Right forelimb (tissue), 1 donor: Measurements from ENCODE around the gene UBA5.
"Not testable (repeated sequence)": the region's sequence is repeated elsewhere in the genome, so short reads cannot be mapped to it uniquely, and the experiment has no call there.

Experiments
- DNase-seq: peaks from one replicate; pipeline ENCODE4 v3.0.0-alpha.2; 2018

The UBA5 gene

DNA sequence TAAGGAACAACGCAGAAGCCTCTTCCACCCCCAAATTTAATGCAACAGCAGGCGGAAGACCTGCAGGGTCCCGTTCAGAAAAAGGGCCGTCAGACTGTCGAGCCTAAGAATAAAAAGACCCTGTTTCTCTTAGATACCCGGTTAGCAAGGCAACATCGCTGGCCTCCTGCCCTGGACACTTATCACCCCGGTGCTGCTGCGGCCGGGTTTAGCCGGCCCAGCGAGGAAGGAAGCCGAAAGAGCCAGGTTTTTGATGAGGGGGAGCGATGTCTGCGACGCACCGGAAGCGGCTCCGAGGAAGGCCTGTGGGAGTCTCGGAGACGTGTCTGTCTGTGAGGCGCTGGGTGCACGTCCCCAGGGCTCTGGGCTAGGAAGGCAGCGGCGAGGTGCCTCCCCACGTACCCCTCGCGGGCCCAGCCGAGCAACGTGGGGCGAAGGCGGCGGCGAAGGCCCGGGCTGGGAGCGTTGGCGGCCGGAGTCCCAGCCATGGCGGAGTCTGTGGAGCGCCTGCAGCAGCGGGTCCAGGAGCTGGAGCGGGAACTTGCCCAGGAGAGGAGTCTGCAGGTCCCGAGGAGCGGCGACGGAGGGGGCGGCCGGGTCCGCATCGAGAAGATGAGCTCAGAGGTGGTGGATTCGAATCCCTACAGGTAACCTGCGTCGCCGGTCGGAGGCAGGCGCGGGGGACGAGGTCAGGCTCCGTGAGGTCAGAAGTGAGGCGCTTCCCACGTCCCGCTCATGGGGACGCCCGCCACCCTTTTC lies at the start of gene UBA5:
UBA5 (plus strand) TSS at position 278 of the 759 bp plus-strand sequence; CDS start at position 487, 209 bp downstream.
- peak; percentile 88 for DNase-seq

GRCh38 chr3:132615301-132615700 lies 44.8 kb upstream of the UBA5 start:
- not testable (repeated sequence) for DNase-seq

DNA sequence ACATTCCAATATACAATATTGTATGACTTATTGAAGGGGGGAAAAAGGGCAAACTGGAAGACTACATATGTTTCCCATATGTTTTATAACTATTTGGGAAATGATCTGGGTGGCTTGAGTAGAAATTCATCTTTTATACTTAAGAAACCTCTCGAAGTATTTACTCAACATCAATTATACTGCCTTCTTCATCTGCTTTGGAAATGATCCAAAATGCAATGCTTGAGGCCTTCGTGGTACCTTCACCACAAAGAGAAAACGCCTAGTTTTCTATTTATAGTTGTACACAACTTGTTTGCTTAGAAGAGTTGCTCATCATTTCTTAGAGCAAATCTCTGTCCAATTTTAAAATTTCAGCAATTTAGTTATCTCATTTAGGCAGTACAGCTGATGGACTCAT lies 44.2 kb upstream of the UBA5 start:
- DNase-seq, result no peak

GRCh38 chr3:132616780-132617179 lies 43.3 kb upstream of the UBA5 start:
- no peak for DNase-seq

- no peak for DNase-seq
Observed at GRCh38 chr3:132622148-132622547, 38.0 kb upstream of the UBA5 start.

- DNase-seq, result no peak
Observed at GRCh38 chr3:132622761-132623160, 37.4 kb upstream of the UBA5 start.

DNA sequence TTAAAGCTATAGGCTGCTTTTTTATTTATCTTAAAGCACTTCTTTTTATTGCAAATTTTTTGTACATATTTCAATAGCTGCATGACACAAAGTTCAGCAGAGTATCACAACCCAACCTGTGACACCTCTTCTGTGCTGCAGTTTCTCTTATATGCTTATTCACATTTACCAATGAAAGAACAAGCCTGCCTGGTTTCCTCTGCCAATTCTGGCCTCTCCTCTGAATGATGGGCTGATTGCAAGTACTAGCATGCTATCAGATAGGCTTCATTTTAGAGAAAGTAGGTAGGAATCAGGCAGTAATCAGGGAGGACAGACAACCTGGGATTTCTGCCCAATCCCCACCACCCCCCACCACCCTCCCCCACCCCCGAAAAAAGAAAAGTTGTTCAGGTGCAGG lies 36.5 kb upstream of the UBA5 start:
- no peak for DNase-seq

DNA sequence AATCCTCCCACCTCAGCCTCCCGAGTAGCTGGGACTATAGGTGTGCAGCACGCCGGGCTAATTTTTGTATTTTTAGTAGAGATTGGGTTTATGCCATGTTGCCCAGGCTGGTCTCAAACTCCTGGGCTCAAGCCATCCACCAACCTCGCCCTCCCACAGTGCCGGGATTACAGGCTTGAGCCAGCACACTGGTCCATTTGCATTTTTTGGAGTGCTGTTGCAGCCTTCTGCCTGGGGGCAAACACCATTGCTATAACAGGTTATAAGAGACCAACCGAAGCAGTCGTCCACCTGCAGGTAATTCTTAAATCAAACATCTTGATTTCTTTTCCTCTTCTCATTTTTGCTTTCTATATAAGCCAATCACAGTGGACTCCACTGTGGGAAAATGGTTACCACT lies 35.3 kb upstream of the UBA5 start:
- no peak for DNase-seq

GRCh38 chr3:132625613-132626012 lies 34.5 kb upstream of the UBA5 start:
- no peak for DNase-seq

DNA sequence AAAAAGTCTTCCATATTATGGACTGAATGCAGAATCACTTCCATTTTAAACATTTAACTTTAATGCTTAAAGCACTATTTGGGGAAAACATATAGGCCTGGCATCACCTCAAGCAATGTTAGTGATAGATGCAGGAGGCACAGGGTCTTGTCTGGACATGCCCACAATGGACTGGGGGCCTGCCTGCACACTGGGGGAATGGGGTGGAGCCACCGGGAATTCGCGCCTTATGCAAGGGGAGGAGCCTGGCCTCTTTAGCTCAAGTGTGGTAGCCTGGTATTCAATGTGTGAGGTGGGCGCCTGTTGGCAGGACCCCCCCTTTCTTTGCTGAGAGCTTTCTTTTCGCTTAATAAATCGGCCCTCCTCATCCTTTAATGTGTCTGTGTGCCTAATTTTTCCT lies 33.2 kb upstream of the UBA5 start:
- DNase-seq, result no peak

DNA sequence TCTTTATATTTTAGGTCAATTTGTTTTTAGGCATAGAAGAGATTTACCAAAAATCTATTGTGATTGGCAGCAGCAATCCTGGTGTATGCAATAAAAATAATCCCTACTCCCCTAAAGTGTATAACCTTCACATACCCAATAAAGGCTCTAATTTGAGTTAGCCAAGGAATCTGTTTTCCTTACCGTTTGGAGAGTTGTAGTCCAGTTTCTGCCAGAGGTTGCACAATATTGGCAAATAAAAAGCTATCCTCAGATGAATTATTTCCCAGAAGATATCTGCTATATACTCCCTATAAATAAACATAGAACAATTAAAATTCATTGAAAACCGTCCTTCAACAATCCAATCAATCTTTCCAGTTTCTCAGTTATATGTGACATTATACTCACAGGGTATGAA lies 32.0 kb upstream of the UBA5 start:
- DNase-seq, result no peak

DNA sequence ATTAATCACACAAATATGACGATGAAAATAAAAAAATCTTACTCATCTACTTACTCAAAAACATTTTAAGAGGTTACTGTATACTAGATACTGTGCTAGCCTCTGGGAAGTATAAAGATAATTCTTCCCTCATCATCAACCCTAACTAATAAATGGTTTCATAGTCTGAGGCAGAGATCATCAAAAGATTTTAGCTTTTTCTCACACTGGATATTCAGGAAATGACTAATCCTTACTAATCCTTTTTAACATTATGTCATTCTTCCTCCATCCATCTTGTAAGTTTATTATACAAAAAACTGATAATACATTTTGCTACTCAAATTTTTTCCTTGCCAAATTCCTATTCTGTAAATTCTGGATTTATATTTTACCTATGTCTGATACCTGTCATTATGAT lies 30.2 kb upstream of the UBA5 start:
- no peak for DNase-seq

GRCh38 chr3:132630612-132631011 lies 29.5 kb upstream of the UBA5 start:
- no peak for DNase-seq

DNA sequence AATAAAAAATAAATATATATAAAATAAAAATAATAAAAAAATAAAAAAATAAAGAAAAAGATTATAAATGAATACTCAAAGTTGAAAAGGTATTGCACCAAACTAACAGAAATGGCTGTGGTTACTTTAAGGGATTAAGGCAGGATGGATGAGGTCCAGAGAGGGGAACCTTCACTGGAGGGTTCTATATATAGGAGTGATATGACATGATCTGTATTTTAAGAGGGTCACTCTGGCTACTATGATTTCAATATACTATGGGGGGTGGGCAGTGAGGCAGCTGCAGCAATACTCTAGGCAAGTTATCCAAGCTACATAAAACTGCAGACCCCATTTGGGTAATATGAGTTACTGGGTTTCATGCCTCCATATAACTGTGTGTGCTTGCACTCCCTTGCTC lies 25.1 kb upstream of the UBA5 start:
- no peak for DNase-seq

DNA sequence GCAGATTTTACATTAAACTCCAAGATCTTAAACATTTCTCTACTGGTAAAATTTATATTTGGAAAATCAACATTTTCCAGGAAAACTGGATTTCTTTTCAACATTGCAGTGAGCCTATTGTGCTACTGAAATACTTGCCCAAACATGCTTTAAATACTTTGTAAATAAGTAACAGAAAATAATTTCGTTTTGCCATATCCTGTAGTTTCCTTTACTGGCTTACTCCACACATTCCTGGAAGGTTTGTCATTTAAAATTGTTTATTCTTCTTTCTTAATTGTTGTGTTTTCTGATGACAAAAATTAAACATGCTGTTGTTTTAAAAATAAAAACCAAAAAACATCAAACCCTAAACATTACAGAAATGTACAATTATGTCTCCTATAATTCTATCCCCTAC lies 22.5 kb upstream of the UBA5 start:
- DNase-seq, result no peak

DNA sequence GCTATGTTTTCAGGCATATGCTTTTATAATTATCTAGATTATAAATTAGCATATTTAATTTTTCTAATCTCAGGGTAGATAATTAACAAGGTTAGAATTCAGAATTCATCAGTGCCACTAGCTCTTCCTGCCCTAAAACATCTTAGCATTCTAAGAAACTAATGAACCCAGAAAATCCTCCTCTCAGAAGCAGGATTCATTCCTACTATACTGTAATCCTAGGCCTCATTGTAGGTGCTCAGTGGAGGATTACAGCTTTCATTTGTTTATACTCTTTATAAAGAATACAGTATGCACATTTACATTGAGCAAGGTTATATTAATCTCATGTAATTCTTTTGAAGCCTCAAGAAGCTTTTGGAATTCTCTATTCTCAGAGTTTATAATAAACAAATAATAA lies 21.4 kb upstream of the UBA5 start:
- DNase-seq, result no peak

GRCh38 chr3:132641427-132641826 lies 18.7 kb upstream of the UBA5 start:
- not testable (repeated sequence) for DNase-seq

DNA sequence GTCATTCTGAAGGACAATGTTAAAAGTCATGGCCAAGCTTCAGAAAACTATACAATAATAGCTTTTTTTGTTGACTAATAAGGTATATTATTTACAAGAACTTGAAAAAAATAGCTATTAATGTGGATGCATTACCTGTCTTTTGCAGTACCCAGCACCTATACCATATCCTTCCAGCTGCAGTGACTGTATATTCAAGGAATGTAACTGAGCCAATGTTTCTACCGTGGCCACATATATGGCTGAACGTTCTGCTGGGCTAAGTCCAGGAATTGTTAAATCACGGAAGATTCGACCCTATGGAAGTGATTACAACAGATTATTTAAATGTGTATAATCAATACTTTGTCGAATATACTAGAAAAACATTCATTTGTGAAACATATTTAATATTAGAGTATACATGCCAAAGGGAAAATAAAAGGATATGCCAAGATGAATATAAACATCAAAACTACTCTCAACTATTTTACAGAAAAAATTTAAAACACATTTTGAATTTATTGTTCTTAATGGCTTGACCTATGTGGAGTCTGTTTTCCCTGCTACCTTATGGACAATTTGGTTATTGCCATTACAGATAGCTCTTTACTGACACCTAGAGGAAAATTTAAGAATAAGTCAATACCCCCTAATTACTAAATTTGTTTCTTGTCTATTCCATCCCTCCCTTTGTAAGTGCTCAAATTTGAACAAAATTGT lies 18.1 kb upstream of the UBA5 start:
- no peak for DNase-seq

DNA sequence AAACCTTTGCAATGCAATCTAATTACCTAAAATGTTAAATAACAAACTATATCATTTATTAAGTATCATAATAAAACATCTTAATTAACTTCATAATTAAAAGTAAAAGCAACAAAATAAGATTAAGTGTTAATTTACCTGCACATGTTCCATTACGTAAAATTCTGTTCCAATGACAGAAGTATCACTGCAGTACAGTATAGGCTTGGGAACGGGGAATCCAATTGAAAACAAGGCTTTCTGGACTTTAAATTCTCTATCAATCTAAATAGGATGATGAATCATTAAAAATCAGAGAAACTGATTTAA lies 17.6 kb upstream of the UBA5 start:
- DNase-seq, result no peak

- no peak for DNase-seq
Observed at GRCh38 chr3:132643366-132643765, 16.8 kb upstream of the UBA5 start.

DNA sequence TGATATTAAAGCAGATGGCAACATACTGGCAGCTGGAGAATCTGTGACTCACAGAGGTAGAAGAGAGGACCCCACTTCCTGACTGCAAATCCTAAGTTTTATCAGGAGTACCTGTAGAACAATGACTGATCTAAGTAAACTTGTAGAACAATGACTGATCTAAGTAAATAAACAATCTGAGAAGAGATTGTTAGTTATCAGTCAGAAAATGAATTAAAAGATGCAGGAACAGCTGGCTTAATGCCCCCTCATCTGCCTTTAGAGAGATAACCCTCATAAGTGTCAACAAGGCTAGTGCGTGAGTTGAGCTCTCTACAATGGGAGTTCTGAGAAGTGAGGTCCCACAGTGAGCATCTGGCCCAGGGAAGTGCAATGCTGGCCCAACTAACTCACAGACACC lies 15.1 kb upstream of the UBA5 start:
- DNase-seq, result no peak

GRCh38 chr3:132650153-132650552 lies 10.0 kb upstream of the UBA5 start:
- no peak for DNase-seq

DNA sequence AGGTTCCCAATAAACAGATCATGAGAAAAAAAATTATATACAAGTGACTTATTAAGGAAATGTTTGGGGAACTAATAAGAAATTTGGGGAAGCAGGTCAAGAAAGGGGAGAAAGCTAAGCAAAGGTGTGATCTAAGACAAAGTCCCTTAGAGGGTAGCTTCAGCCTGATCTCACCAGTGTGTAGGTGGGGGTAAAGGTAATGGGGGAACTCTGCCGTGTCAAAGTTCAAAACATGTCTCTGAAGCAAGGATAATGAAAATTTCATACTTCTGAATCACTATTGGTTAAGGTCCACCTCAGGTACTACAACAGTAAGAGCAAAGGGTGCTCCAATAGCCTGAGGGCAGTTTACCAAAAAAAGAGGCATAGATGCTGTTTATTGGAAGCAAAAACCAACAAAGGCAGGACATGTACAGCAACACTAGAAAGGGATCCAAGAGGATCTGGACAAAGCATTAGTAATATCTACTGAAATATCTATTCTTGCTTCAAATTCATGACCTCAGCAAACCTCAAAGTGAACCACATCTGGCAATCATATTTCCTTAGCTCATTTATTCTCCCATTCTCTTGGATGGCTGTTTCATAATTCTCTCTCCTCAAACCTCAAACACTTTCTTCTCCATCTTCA lies 7.4 kb upstream of the UBA5 start:
- no peak for DNase-seq

DNA sequence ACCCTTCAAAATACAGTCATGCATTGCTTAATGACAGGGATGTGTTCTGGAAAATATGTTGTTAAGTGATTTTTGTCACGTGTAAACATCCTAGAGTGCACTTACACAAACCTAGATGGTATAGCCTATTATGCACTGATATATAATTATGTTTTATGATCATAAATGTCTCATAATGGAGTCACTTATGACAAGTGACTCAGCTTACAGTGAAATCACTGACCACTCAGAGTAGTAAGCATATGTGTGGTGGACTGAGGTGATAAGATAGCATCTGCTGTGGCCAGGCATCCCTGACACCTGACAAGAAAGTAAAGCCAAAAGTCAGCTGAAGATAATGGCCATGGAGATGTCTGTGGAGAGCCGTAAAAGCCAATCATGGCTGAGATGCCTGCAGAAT lies 5.9 kb upstream of the UBA5 start:
- no peak for DNase-seq
